PFSK-1 (cell line): Measurements from ENCODE around the gene TBC1D32.

Source experiments
- POLR2AphosphoS5 ChIP-seq: IDR thresholded peaks from 2 replicates; pipeline ENCODE4 v1.6.1; 2012; ENCODE audit warnings: low read depth, mild to moderate bottlenecking, control low read depth, low read length, moderate library complexity
- TAF1 ChIP-seq: IDR thresholded peaks from 2 replicates; pipeline ENCODE4 v1.6.1; 2012; ENCODE audit warnings: low read length, control low read depth, borderline replicate concordance; ENCODE audit not compliant: insufficient read depth

- TF ChIP-seq POLR2AphosphoS5 (no peak), TAF1 (no peak)
Measured at GRCh38 chr6:121135425-121135824, 198.9 kb downstream of the TBC1D32 start.
